ENCODE data around the gene ZNF536.

GRCh38 chr19:30453743-30454142, 81.6 kb downstream of the ZNF536 start:
- no peak for TF ChIP-seq EZH2 (IDR thresholded peaks at IDR 0.05; ENCODE audit: borderline replicate concordance, insufficient read depth, low read depth, low read length, poor library complexity, severe bottlenecking)
- TF ChIP-seq, protein P1, sequence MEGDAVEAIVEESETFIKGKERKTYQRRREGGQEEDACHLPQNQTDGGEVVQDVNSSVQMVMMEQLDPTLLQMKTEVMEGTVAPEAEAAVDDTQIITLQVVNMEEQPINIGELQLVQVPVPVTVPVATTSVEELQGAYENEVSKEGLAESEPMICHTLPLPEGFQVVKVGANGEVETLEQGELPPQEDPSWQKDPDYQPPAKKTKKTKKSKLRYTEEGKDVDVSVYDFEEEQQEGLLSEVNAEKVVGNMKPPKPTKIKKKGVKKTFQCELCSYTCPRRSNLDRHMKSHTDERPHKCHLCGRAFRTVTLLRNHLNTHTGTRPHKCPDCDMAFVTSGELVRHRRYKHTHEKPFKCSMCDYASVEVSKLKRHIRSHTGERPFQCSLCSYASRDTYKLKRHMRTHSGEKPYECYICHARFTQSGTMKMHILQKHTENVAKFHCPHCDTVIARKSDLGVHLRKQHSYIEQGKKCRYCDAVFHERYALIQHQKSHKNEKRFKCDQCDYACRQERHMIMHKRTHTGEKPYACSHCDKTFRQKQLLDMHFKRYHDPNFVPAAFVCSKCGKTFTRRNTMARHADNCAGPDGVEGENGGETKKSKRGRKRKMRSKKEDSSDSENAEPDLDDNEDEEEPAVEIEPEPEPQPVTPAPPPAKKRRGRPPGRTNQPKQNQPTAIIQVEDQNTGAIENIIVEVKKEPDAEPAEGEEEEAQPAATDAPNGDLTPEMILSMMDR (IDR thresholded peaks at IDR 0.05): no peak

Measured in B cell (primary cell).